Heart right ventricle (tissue), 16 donors: ENCODE measurements around the gene KCNMA1. TPM values are rescaled to one million over a fixed set of nuclear protein-coding genes. Genes with fewer than 3 reads are reported as not detected.

ENCODE experiments used
- ATAC-seq, 8 donors: fragments of 200-7000 bp; cut with Tn5 transposase; one replicate each; pipeline ENCODE4 v1.9.1; 2020; ENCODE audit warnings: mild to moderate bottlenecking in 8 of 8, moderate library complexity in 8 of 8, moderate number of reproducible peaks in 1 of 8
- DNase-seq, 2 donors: peaks; one replicate each; pipeline ENCODE4 v3.0.0-alpha.2; 2020
- H3K27ac ChIP-seq, 10 donors: fragments of 200-600 bp; sonication (generic) in 2 of 10; one replicate each; pipeline versions ENCODE4 v1.5.0 to v1.8.0; 2020 to 2022; ENCODE audit warnings: mild to moderate bottlenecking in 3 of 10
- H3K27me3 ChIP-seq, 7 donors: fragments of 200-600 bp; one replicate each; pipeline ENCODE4 v1.8.0; 2021 to 2022; ENCODE audit warnings: mild to moderate bottlenecking in 2 of 7
- H3K36me3 ChIP-seq, 9 donors: fragments of 200-600 bp; sonication (generic) in 1 of 9; one replicate each; pipeline versions ENCODE4 v1.5.0 to v1.8.0; 2020 to 2022; ENCODE audit warnings: mild to moderate bottlenecking in 2 of 9
- H3K4me1 ChIP-seq, 9 donors: fragments of 200-600 bp; sonication (generic) in 1 of 9; one replicate each; pipeline versions ENCODE4 v1.5.0 to v1.8.0; 2020 to 2022; ENCODE audit warnings: mild to moderate bottlenecking in 4 of 9
- H3K4me3 ChIP-seq, 10 donors: fragments of 200-600 bp; sonication (generic) in 2 of 10; one replicate each; pipeline versions ENCODE4 v1.5.0 to v1.8.0; 2020 to 2022; ENCODE audit warnings: mild to moderate bottlenecking in 7 of 10, moderate library complexity in 2 of 10
- H3K9me3 ChIP-seq, 11 donors: fragments of 200-600 bp in 10 of 11; sonication (generic) in 2 of 11; one replicate each; pipeline versions ENCODE4 v1.5.0 to v1.8.0; 2013 to 2022; ENCODE audit warnings: mild to moderate bottlenecking in 2 of 11, control low read depth in 1 of 11, moderate library complexity in 1 of 11
- CTCF ChIP-seq, 9 donors: fragments of 200-600 bp; sonication (generic) in 2 of 9; IDR thresholded peaks; one replicate each; pipeline versions ENCODE4 v1.5.0 to v1.8.0; 2021 to 2022; ENCODE audit warnings: antibody characterized with exemption in 9 of 9, mild to moderate bottlenecking in 5 of 9, moderate library complexity in 1 of 9
- WGBS, 2 donors: extraction: QIAGEN DNeasy Blood & Tissue Kit; methylation state at CpG; one replicate each; pipeline ENCODE4 v1.1.7; 2013; ENCODE audit warnings: inconsistent platforms in 1 of 2; 5-methylcytosine and 5-hydroxymethylcytosine counted together
- intact Hi-C, 10 donors: fragments of 100-400 bp; cut with DNase I; formaldehyde crosslinking; loops; one replicate each; pipeline versions ENCODE4 v1.11.1 to v1.14.2; 2022
- polyA plus RNA-seq, 2 donors: library from polyadenylated mRNA; stranded (reverse); fragments of 200-250 nt; gene quantifications; one replicate each; pipeline ENCODE4 v1.2.3, GENCODE V29; 2013
- total RNA-seq, 10 donors: library from RNA; stranded (reverse); fragmentation: NEBNext Ultra II Directional in 3 of 10; extraction: Animal tissue kit (Norgen Biotek cat#: 25700) in 3 of 10; gene quantifications; one replicate each; pipeline versions ENCODE4 v1.2.1 to v1.2.4, GENCODE V29; 2021 to 2023
- donor health status: Arrhythmogenic right ventricular cardiomyopathy.
- donor health status: ischemic (EF 13 %, LVEDD 7.1; RV severe dilation, severe dysfunction).
- donor health status: healthy with polysubstance abuse.
- donor health status: DM: no; HTN: yes; CAD: no.
- donor health status: DM: no; HTN: no; CAD: no.
- donor health status: ischemic (EF 25% LVEDD 6.9; RV normal size, moderate dysfunction).
- donor health status: ischemic (EF 25% LVEDD 5.7; RV mildly dilated, moderate dysfunction).
- donor health status: healthy.
- donor health status: DM: yes; HTN: yes; CAD: no.
- donor health status: Ischemic cardiomyopathy.
- donor health status: ischemic (EF 35%, LVEDD 5.7; RV mildly dilated, moderate dysfunction).
- donor health status: nonischemic (EF 11% LVEDD 7.7; RV severe dilation, severe dysfunction).
- donor health status: DM: yes; HTN: yes; CAD: no.
- donor health status: PGD.
- donor health status: ischemic (EF 29% LVEDD 5.4; RV normal size, mild dysfunction).
- donor health status: nonischemic (EF 23%, LVEDD 6.1; RV moderate dilation, normal function).

KCNMA1 gene
- total and polyA plus RNA-seq, 12 donors, result 0.59 to 5.3 (median 1.6) TPM

GRCh38 chr10:77673515-77674140 lies 36.0 kb upstream of the KCNMA1 start:
- intact Hi-C loops, result no loop called here
- Histone ChIP-seq H3K4me3 (no peak overlapping the region), H3K4me1 (no peaks in the 10 kb centered on the region), H3K27me3 (peaks cover 0 to 43% (median 15%) of the 10 kb centered on the region in 7 donors), H3K9me3 (no peaks in the 10 kb centered on the region), H3K36me3 (no peaks in the 10 kb centered on the region), H3K27ac (no peak overlapping the region)
- ATAC-seq (no peak), DNase-seq (no peak)
- WGBS, 2 donors, result 58 to 74% methylated on average over 6 of the region's 6 CpGs
- TF ChIP-seq CTCF (IDR thresholded peaks at IDR 0.05), result no peak

- no peak overlapping the region for H3K4me3 ChIP-seq
- H3K4me1 ChIP-seq, result no peaks in the 10 kb centered on the region
- TF ChIP-seq CTCF (IDR thresholded peaks at IDR 0.05), result no peak
- H3K27me3 ChIP-seq, result peaks cover 0 to 41% (median 15%) of the 10 kb centered on the region in 7 donors
- DNase-seq, result no peak
- H3K9me3 ChIP-seq, result no peaks in the 10 kb centered on the region
- no peak overlapping the region for H3K27ac ChIP-seq
- intact Hi-C loops, result no loop called here
- H3K36me3 ChIP-seq, result no peaks in the 10 kb centered on the region
- no peak for ATAC-seq
- WGBS, 2 donors, result 87 to 90% methylated on average over 2 of the region's 2 CpGs
Measured at GRCh38 chr10:77673101-77673500, 35.5 kb upstream of the KCNMA1 start.

- intact Hi-C loops, result no loop called here
- Histone ChIP-seq H3K4me1 (no peaks in the 10 kb centered on the region), H3K27me3 (peaks cover 0 to 38% (median 15%) of the 10 kb centered on the region in 7 donors), H3K36me3 (no peaks in the 10 kb centered on the region), H3K27ac (no peak overlapping the region), H3K4me3 (no peak overlapping the region), H3K9me3 (no peaks in the 10 kb centered on the region)
- WGBS, 2 donors, result 85 to 86% methylated on average over 10 of the region's 10 CpGs
- DNase-seq, result no peak
- no peak for TF ChIP-seq CTCF (IDR thresholded peaks at IDR 0.05)
- ATAC-seq, result no peak
Measured at GRCh38 chr10:77671594-77672252, 34.1 kb upstream of the KCNMA1 start.

- H3K9me3 ChIP-seq, result no peaks in the 10 kb centered on the region
- H3K36me3 ChIP-seq, result no peaks in the 10 kb centered on the region
- intact Hi-C loops, result no loop called here
- peaks cover 0 to 41% (median 15%) of the 10 kb centered on the region in 7 donors for H3K27me3 ChIP-seq
- H3K4me1 ChIP-seq, result no peaks in the 10 kb centered on the region
- H3K27ac ChIP-seq, result no peak overlapping the region
- no peak for DNase-seq
- no peak for ATAC-seq
- WGBS, 2 donors, result 50 to 54% methylated on average over 5 of the region's 5 CpGs
- no peak overlapping the region for H3K4me3 ChIP-seq
- TF ChIP-seq CTCF (IDR thresholded peaks at IDR 0.05), result no peak
Measured at GRCh38 chr10:77670817-77671443, 33.3 kb upstream of the KCNMA1 start.
